MCF 10A (cell line): ENCODE results near the gene PRSS12. TPM values are rescaled to one million over a fixed set of nuclear protein-coding genes. Genes with fewer than 3 reads are reported as not detected.

Experiments used
- BruUV-seq: library from RNA; stranded (reverse); fragments of 400-500 nt; replicated peaks from 2 replicates; lab custom pipeline; 2021; lab: Mats Ljungman, UMichigan
- CTCF ChIA-PET: fragments of 300-600 bp; sonication (Branson Sonifier 250); formaldehyde crosslinking; extraction: SDS; loops from one replicate; lab custom pipeline; 2021; ENCODE audit warnings: antibody characterized with exemption, inconsistent platforms; lab: Yijun Ruan, JAX
- POLR2A ChIA-PET: fragments of 300-600, 350-650 bp; sonication (Branson Sonifier 250); formaldehyde crosslinking; extraction: SDS; loops from one replicate; lab custom pipeline; 2020; ENCODE audit warnings: antibody characterized with exemption, inconsistent platforms; lab: Yijun Ruan, JAX
- DNase-seq: peaks from one replicate; pipeline ENCODE4 v3.0.0-alpha.2; 2018; ENCODE audit not compliant: unreplicated experiment
- H3K27ac Mint-ChIP-seq: one replicate; pipeline ENCODE4 v1.8.0; 2022; ENCODE audit warnings: mild to moderate bottlenecking, low read depth, mixed read lengths; ENCODE audit not compliant: unreplicated experiment
- H3K27me3 Mint-ChIP-seq: one replicate; pipeline ENCODE4 v1.8.0; 2022; ENCODE audit warnings: mixed read lengths; ENCODE audit not compliant: insufficient read depth, unreplicated experiment
- H3K36me3 Mint-ChIP-seq: one replicate; pipeline ENCODE4 v1.8.0; 2022; ENCODE audit warnings: mild to moderate bottlenecking, moderate library complexity, mixed read lengths; ENCODE audit not compliant: insufficient read depth, unreplicated experiment
- H3K4me1 Mint-ChIP-seq: one replicate; pipeline ENCODE4 v1.8.0; 2022; ENCODE audit warnings: mixed read lengths; ENCODE audit not compliant: insufficient read depth, unreplicated experiment
- H3K4me3 Mint-ChIP-seq: one replicate; pipeline ENCODE4 v1.8.0; 2022; ENCODE audit warnings: mild to moderate bottlenecking, moderate library complexity, mixed read lengths; ENCODE audit not compliant: unreplicated experiment
- H3K9me3 Mint-ChIP-seq: one replicate; pipeline ENCODE4 v1.8.0; 2022; ENCODE audit warnings: mixed read lengths; ENCODE audit not compliant: unreplicated experiment
- intact Hi-C: fragments of 100-400 bp; cut with micrococcal nuclease; formaldehyde crosslinking; loops from 2 replicates; pipeline ENCODE4 v1.14.1; 2022
- total RNA-seq: library from RNA; stranded (reverse); gene quantifications from 2 replicates; pipeline ENCODE4 v1.2.3, GENCODE V29; 2022
- TF ChIP-seq, protein P1 (sequence below): fragments of 200-600 bp; IDR thresholded peaks from one replicate; pipeline ENCODE4 v1.8.0; 2022; ENCODE audit warnings: antibody characterized with exemption, mild to moderate bottlenecking; ENCODE audit not compliant: unreplicated experiment

PRSS12 gene
- total RNA-seq, 1 experiment from 2014 or later = 10.7 TPM

- Mint-ChIP-seq H3K27me3 (no peaks in the 10 kb centered on the region), H3K9me3 (no peaks in the 10 kb centered on the region), H3K36me3 (no peaks in the 10 kb centered on the region), H3K4me1 (peaks cover 6% of the 10 kb centered on the region), H3K27ac (no peak overlapping the region), H3K4me3 (no peak overlapping the region)
- no peak for DNase-seq
- ChIA-PET POLR2A (no interaction called here), CTCF (interaction anchor here (0.6 kb wide), 1 partner anchor 68 kb away, joined by 4 read pairs; no protein-coding TSS in a partner anchor)
- intact Hi-C loops = no loop called here
- TF ChIP-seq, protein P1, sequence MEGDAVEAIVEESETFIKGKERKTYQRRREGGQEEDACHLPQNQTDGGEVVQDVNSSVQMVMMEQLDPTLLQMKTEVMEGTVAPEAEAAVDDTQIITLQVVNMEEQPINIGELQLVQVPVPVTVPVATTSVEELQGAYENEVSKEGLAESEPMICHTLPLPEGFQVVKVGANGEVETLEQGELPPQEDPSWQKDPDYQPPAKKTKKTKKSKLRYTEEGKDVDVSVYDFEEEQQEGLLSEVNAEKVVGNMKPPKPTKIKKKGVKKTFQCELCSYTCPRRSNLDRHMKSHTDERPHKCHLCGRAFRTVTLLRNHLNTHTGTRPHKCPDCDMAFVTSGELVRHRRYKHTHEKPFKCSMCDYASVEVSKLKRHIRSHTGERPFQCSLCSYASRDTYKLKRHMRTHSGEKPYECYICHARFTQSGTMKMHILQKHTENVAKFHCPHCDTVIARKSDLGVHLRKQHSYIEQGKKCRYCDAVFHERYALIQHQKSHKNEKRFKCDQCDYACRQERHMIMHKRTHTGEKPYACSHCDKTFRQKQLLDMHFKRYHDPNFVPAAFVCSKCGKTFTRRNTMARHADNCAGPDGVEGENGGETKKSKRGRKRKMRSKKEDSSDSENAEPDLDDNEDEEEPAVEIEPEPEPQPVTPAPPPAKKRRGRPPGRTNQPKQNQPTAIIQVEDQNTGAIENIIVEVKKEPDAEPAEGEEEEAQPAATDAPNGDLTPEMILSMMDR = no peak
- no TSS peak for BruUV-seq
These were observed 35.1 kb downstream of the PRSS12 start for GRCh38 chr4:118317691-118318090.

- CTCF ChIA-PET = interaction anchor here (0.7 kb wide), 1 partner anchor 25 kb away, joined by 3 read pairs; no protein-coding TSS in a partner anchor
- no TSS peak for BruUV-seq
- Mint-ChIP-seq H3K27me3 (no peaks in the 10 kb centered on the region), H3K27ac (no peak overlapping the region), H3K9me3 (no peaks in the 10 kb centered on the region), H3K36me3 (no peaks in the 10 kb centered on the region), H3K4me1 (peaks cover 6% of the 10 kb centered on the region), H3K4me3 (no peak overlapping the region)
- TF ChIP-seq, protein P1 = no peak
- intact Hi-C loops = no loop called here
- POLR2A ChIA-PET = interaction anchor here (0.7 kb wide), 1 partner anchor 1188 kb away, joined by 3 read pairs; no protein-coding TSS in a partner anchor
- no peak for DNase-seq
These were observed 38.6 kb downstream of the PRSS12 start for GRCh38 chr4:118314221-118314620.

- Mint-ChIP-seq H3K9me3 (no peaks in the 10 kb centered on the region), H3K36me3 (no peaks in the 10 kb centered on the region), H3K4me1 (no peaks in the 10 kb centered on the region), H3K27me3 (no peaks in the 10 kb centered on the region), H3K27ac (no peak overlapping the region), H3K4me3 (no peak overlapping the region)
- ChIA-PET POLR2A (interaction anchor here (1.1 kb wide), 1 partner anchor 11 kb away, joined by 4 read pairs; no protein-coding TSS in a partner anchor), CTCF (interaction anchor here (0.5 to 0.7 kb wide), 4 partner anchors 25 to 1386 kb away, joined by 3 to 4 read pairs (median 3); partner anchors contain the start of gene PRSS12)
- DNase-seq = no peak
- intact Hi-C loops = no loop called here
- no TSS peak for BruUV-seq
- TF ChIP-seq, protein P1 = no peak
These were observed 39.7 kb downstream of the PRSS12 start for GRCh38 chr4:118313098-118313497.

DNA sequence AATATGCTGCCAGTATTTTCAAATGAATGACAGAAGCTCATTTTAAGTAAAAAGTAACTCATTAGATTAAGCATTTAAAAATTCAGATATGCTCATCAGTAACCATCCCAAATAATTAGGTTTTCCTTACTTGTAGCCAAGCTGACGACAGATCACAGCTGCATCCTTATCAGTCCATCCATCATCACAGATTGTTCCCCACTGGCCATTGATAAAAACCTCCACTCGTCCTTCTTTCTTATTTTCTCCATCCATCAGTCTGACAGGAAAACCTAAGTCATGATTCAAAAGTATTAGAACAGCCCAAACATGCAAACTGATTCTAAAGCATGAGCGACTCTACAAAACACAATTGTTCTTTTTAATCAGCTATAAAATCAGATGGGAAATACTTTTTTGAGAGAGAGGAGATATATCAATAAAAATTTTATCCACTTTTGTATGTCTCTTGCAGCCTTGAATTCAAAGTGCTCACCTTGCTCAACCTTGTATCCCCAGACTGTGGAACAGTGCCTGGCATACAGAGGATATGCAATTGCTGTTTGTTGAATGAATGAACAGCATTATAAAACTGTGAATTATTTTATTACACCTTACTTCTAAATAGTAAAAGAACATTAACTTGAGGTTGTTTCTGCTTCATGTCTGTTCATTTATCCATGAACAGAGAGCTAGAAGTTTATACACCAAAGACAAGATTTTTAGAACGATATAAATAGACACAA lies 44.3 kb downstream of the PRSS12 start:
- Mint-ChIP-seq H3K36me3 (no peaks in the 10 kb centered on the region), H3K4me3 (no peak overlapping the region), H3K27ac (no peak overlapping the region), H3K4me1 (no peaks in the 10 kb centered on the region), H3K9me3 (no peaks in the 10 kb centered on the region), H3K27me3 (no peaks in the 10 kb centered on the region)
- ChIA-PET CTCF (interaction anchor here (0.7 to 1.0 kb wide), 3 partner anchors 28 to 74 kb away, joined by 3 to 4 read pairs (median 4); partner anchors contain the start of gene PRSS12), POLR2A (no interaction called here)
- DNase-seq = no peak
- TF ChIP-seq, protein P1 = no peak
- intact Hi-C loops = no loop called here
- no TSS peak for BruUV-seq
